Stimulated activated effector memory CD8-positive, alpha-beta T cell treated with anti-CD3 and anti-CD28 coated beads, Interleukin-12 subunit alpha, Interleukin-12 subunit beta, amount 100 ng/mL, for 72 hours (primary cell): ENCODE data around the gene LBX2.
A peak's percentile ranks its signal among the peaks of the same experiment; 100 is the strongest.

Source experiments
- ATAC-seq: fragments of 150-1000 bp; cut with Tn5 transposase; 2 replicates; pipeline ENCODE4 v1.10.0; 2021
- DNase-seq, 2 donors: peaks; one replicate each; pipeline ENCODE4 v3.0.0; 2021 to 2022; ENCODE audit warnings: low spot score in 2 of 2
- H3K27ac Mint-ChIP-seq: one replicate; pipeline ENCODE4 v1.8.0; 2022; ENCODE audit warnings: mild to moderate bottlenecking, mixed read lengths
- H3K36me3 Mint-ChIP-seq: one replicate; pipeline ENCODE4 v1.8.0; 2022; ENCODE audit warnings: mild to moderate bottlenecking, mixed read lengths
- H3K4me1 Mint-ChIP-seq: one replicate; pipeline ENCODE4 v1.8.0; 2022; ENCODE audit warnings: mixed read lengths
- H3K4me3 Mint-ChIP-seq: one replicate; pipeline ENCODE4 v1.8.0; 2022; ENCODE audit warnings: mild to moderate bottlenecking, mixed read lengths
- H3K9me3 Mint-ChIP-seq: one replicate; pipeline ENCODE4 v1.8.0; 2022; ENCODE audit warnings: mixed read lengths

LBX2 gene

GRCh38 chr2:74502147-74502719 lies 2.8 kb upstream of the LBX2 start:
- H3K4me1 Mint-ChIP-seq: peaks cover 76% of the 10 kb centered on the region
- no peak overlapping the region for H3K27ac Mint-ChIP-seq
- H3K9me3 Mint-ChIP-seq: no peaks in the 10 kb centered on the region
- no peak for ATAC-seq
- peak overlapping the region; percentile 91 for H3K4me3 Mint-ChIP-seq
- H3K36me3 Mint-ChIP-seq: peaks cover 50% of the 10 kb centered on the region
- DNase-seq: no peak

GRCh38 chr2:74501335-74502071 lies 2.1 kb upstream of the LBX2 start:
- no peak for ATAC-seq
- H3K36me3 Mint-ChIP-seq: peaks cover 42% of the 10 kb centered on the region
- no peak for DNase-seq
- peaks cover 69% of the 10 kb centered on the region for H3K4me1 Mint-ChIP-seq
- H3K9me3 Mint-ChIP-seq: no peaks in the 10 kb centered on the region
- H3K4me3 Mint-ChIP-seq: peak overlapping the region; percentile 91
- H3K27ac Mint-ChIP-seq: no peak overlapping the region

DNA sequence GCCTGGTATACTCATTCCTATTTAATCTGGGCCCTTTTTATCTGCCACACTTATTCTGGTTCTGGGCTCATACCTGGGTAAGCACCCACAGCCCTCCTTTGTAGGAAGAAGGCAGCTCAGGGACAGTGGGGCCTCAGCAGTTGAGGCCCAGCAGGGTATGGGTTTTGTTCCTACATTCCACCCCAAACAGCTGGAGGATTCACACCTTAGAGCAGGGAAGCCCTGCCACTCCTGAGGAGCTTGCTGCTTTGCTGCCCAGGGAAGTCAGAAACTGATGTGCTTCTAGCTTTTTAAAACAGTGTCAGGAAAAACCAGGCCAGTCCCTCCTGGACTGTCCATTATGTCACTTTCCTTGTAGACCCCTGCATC lies 1.2 kb upstream of the LBX2 start:
- DNase-seq (no peak), ATAC-seq (no peak)
- Mint-ChIP-seq H3K9me3 (no peaks in the 10 kb centered on the region), H3K4me1 (peaks cover 61% of the 10 kb centered on the region), H3K4me3 (no peak overlapping the region), H3K27ac (no peak overlapping the region), H3K36me3 (peaks cover 34% of the 10 kb centered on the region)

DNA sequence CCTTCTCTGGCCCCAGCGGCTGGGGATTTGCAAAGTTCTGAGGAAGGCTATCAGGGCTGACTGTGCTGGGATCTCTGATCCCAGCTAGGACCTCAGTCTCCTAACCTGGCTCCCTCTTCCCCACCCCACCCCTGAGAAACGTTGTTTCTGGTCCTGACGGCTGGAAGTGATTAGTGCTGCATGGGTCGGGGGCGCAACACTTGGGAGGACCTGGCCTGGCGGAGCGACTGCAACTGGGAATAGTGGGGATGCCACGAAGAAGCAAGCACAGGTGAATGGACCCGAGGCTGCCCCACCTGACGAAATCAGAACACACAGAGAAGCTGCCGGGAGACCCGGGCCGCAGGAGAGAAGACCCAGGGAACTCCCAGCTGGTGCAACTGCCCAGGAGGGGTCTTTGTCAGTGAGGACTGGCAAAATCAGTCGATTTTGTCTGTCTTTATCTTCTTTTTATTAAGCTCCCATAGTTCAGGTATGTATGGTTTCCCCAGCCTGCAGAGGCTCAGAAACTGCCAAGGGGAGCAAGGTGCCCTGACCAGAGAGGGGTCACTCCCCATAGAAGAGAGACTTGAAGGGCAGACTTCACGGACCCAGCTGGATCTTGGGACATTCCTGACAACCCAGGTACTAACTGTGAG lies 656 bp upstream of the LBX2 start:
- DNase-seq (no peak), ATAC-seq (no peak)
- Mint-ChIP-seq H3K36me3 (peaks cover 29% of the 10 kb centered on the region), H3K27ac (no peak overlapping the region), H3K4me3 (peak overlapping the region; percentile 86), H3K9me3 (no peaks in the 10 kb centered on the region), H3K4me1 (peaks cover 56% of the 10 kb centered on the region)

DNA sequence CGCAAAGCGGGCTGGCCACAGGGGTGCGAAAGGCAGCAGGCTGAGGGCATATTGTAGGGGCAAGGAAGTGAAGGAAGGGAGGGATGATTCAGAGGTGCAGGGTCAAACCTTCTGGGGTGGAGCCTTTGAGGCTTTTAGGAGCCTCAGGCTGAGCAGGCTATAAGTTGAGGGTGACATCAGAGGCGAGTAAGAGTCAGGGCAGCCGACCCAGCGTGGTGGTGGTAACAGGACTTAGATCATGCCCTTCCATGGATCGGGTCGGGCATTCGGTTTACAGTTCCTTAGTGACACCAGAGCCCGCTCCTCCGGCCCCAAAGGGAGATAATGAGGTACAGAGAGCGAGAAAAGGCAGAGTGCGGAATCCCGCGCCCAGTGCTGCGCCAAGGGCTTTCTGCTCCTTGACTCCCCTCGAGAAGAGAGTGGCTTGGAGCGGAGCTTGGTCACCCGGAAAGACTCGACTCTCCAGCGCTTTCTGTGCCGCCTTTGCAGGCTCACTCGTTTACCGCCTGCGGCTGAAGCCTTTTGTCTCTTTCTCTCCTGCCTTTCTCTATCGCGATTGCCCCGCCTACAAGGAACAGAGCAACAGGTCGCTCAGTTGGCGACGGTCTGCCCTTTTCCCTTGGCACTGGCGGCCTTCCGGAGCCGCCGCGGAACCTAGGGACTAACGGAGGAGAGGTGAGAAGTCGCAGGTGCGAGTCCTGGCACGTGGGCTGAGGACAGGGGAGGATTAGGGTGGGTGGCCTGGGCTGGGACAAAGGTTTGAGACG lies 720 bp downstream of the LBX2 start:
- ATAC-seq (peak; percentile 85), DNase-seq (peak in 1 of 2 donors; percentile 74)
- peaks cover 42% of the 10 kb centered on the region for H3K4me1 Mint-ChIP-seq

DNA sequence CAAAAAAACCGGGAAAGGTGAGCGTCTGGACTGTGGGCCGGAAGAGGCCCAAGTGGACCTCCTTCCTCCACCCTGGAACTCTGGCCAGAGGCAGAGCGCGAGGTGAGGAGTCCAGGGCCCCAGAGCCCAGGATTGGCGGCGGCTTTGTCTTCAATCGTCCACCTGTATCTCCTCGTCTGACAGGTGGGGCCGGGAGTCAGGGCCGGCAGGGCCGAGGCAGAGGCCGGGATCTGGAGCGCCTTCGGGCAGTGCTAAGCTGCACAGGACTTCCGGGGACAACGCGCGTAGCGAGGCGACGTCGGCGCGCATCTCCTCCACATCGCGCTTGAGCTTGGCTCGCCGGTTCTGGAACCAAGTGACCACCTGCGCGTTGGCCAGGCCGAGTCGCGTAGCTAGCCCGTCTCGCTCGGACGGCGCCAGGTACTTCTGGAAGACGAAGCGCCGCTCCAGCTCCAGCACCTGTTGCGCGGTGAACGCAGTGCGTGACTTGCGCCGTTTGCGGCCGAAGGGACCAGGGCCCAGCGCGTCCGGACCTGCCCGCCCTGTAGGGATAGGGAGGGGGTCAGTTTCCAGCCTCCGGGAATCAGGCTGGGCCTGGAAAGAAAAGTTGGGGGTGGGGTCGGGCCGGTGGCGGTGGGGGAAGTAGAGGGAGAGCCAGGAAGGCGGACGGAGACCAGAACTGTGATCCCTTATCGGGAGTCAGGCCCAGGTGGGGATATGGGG lies 1.5 kb downstream of the LBX2 start:
- peaks cover 31% of the 10 kb centered on the region for H3K36me3 Mint-ChIP-seq
- DNase-seq (no peak), ATAC-seq (peak; percentile 52)

More for the DNA sequence above, 720 bp downstream of the LBX2 start:
- H3K9me3 Mint-ChIP-seq: no peaks in the 10 kb centered on the region
- peak overlapping the region; percentile 88 for H3K27ac Mint-ChIP-seq
- H3K36me3 Mint-ChIP-seq: peaks cover 25% of the 10 kb centered on the region
- peak overlapping the region; percentile 86 for H3K4me3 Mint-ChIP-seq

GRCh38 chr2:74496997-74497776 lies 2.2 kb downstream of the LBX2 start:
- peaks cover 29% of the 10 kb centered on the region for H3K4me1 Mint-ChIP-seq
- no peak for DNase-seq
- ATAC-seq: no peak
- no peaks in the 10 kb centered on the region for H3K9me3 Mint-ChIP-seq
- peaks cover 38% of the 10 kb centered on the region for H3K36me3 Mint-ChIP-seq
- H3K27ac Mint-ChIP-seq: peak overlapping the region; percentile 88
- H3K4me3 Mint-ChIP-seq: peak overlapping the region; percentile 86

More for the DNA sequence above, 1.5 kb downstream of the LBX2 start:
- H3K4me3 Mint-ChIP-seq: peak overlapping the region; percentile 86
- H3K27ac Mint-ChIP-seq: peak overlapping the region; percentile 88
- H3K4me1 Mint-ChIP-seq: peaks cover 34% of the 10 kb centered on the region
- no peaks in the 10 kb centered on the region for H3K9me3 Mint-ChIP-seq

DNA sequence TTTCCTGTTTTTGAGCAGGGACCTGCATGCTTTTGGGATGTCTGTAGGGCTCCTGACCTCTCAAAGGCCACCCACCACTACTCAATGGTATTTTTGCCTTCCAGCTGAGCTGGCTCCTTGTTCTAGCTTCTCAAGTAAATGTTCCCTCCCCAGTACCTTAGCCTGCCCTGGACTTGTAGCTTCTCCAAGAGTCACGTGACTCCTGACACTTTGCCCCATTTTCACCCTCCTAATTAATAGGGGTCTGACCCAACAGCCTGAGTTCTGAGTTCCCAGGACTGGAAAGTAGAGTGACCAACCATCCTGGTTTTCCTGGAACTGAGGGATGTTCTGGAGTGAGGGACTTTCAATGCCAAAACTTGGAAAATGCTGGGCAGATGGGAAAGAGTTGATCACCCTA lies 4.0 kb downstream of the LBX2 start:
- Mint-ChIP-seq H3K27ac (no peak overlapping the region), H3K36me3 (peaks cover 49% of the 10 kb centered on the region), H3K9me3 (no peaks in the 10 kb centered on the region), H3K4me1 (peaks cover 20% of the 10 kb centered on the region), H3K4me3 (no peak overlapping the region)
- ATAC-seq (no peak), DNase-seq (no peak)

DNA sequence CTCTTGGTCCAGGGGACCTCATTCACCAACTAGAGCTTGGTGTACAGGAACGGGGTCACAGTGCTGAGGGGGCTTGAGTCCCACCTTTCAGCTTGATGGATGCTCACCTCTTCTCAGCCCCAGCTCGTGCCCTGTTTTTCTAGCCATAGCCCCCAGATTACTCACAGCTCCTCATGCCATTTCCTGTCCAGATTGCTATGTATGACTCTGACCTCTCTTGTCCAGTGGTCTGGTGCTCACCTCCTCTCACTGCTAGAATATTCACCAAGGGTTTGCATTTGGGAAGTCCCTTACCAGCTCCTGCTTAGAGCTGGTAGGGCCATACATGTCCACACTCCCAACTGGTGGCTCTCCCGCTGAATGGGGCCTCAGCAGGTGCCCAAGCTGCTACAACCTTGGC lies 5.9 kb downstream of the LBX2 start:
- peaks cover 54% of the 10 kb centered on the region for H3K36me3 Mint-ChIP-seq
- H3K4me3 Mint-ChIP-seq: no peak overlapping the region
- no peak for ATAC-seq
- DNase-seq: no peak
- peaks cover 13% of the 10 kb centered on the region for H3K4me1 Mint-ChIP-seq
- peak overlapping the region; percentile 26 for H3K27ac Mint-ChIP-seq
- no peaks in the 10 kb centered on the region for H3K9me3 Mint-ChIP-seq

GRCh38 chr2:74491648-74492544 lies 7.5 kb downstream of the LBX2 start:
- H3K27ac Mint-ChIP-seq: no peak overlapping the region

DNA sequence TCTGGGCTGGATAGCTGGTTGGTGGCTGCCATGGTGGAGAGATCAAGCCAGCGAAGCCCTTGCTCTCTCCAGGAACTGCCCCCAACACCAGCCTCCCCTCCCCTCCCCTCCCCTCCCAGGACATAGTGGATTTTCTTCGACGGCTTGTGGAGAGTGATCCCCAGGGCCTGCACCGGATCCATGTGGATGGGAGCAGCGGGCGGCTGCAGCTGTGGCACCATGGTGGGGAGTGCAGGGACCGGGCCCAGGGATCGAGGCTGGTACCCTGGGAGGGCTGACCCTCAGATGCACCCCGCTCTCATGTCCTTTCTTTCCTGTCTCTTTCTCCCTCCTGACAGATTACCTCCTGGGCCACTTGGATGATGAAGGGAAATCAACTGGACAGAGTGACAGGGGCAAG lies 9.5 kb downstream of the LBX2 start:
- H3K36me3 Mint-ChIP-seq: peaks cover 75% of the 10 kb centered on the region
- H3K9me3 Mint-ChIP-seq: no peaks in the 10 kb centered on the region
- no peak overlapping the region for H3K27ac Mint-ChIP-seq
- no peak overlapping the region for H3K4me3 Mint-ChIP-seq
- H3K4me1 Mint-ChIP-seq: peaks cover 10% of the 10 kb centered on the region
- ATAC-seq: no peak
- DNase-seq: no peak

More at GRCh38 chr2:74491648-74492544, 7.5 kb downstream of the LBX2 start:
- H3K4me3 Mint-ChIP-seq: no peak overlapping the region
- no peak for DNase-seq
- peaks cover 55% of the 10 kb centered on the region for H3K36me3 Mint-ChIP-seq
- ATAC-seq: no peak
- no peaks in the 10 kb centered on the region for H3K9me3 Mint-ChIP-seq
- peaks cover 2% of the 10 kb centered on the region for H3K4me1 Mint-ChIP-seq

DNA sequence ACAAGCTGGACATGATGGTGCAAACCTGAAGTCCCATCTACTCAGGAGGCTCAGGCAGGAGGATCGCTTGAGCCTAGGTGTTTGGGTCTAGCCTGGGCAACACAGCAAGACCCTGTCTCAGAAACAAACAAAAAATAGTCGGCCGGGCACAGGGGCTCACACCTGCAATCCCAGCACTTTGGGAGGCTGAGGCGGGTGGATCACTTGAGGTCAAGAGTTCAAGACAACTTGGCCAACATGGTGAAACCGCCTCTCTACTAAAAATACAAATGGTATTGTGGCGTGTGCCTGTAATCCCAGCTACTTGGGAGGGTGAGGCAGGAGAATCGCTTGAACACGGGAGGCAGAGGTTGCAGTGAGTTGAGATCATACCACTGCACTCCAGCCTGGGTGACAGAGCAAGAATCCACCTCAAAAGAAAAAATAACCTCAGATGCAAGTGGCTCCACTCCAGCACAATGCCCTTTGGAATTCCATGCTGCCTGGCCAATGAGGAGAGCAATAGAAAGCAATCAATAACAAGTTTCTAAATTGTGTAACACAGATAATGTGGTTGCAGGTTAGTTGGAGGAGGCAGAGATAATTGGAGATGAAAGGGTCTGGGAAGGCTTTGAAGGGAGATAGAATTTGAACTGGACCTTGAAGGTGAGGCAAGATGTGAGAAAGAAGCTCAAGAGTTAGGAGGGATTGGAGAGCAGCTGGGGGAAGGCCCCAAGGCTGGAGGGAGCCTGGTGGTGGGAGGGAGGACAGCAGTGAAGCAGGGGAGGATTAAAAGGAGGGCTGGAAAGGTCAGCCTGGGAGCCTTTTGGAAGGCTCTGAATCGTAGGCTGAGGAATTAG lies 10.5 kb downstream of the LBX2 start:
- H3K27ac Mint-ChIP-seq: no peak overlapping the region
- ATAC-seq (no peak), DNase-seq (no peak)

DNA sequence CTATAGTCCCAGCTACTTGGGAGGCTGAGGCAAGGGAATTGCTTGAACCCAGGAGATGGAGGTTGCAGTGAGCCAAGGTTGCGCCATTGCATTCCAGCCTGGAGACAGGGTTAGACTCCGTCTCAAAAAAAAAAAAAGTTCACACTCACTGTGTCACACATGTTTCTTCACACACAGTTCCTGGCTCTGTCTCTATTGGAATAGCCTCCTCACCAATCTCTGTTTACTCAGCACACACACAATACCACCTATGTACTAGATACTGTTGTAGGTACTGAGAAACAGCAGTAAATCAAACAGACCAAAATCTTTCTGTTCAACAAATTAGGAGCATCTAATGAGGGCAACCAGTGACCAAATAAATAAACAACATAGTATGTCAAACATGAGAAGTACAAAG lies 13.3 kb downstream of the LBX2 start:
- Mint-ChIP-seq H3K36me3 (peaks cover 62% of the 10 kb centered on the region), H3K9me3 (no peaks in the 10 kb centered on the region), H3K4me3 (no peak overlapping the region), H3K4me1 (peaks cover 28% of the 10 kb centered on the region), H3K27ac (no peak overlapping the region)
- ATAC-seq (no peak), DNase-seq (no peak)

More for the DNA sequence above, 10.5 kb downstream of the LBX2 start:
- Mint-ChIP-seq H3K4me3 (no peak overlapping the region), H3K36me3 (peaks cover 76% of the 10 kb centered on the region), H3K9me3 (no peaks in the 10 kb centered on the region), H3K4me1 (peaks cover 10% of the 10 kb centered on the region)
